Measurements from ENCODE around the gene TMEM259. TPM values are rescaled to one million over a fixed set of nuclear protein-coding genes. Genes with fewer than 3 reads are reported as not detected.

The TMEM259 gene
- total RNA-seq, 1 donor = 49.9 TPM

- DNase-seq (ENCODE audit: low read depth) = no peak
- no peak for TF ChIP-seq CTCF (IDR thresholded peaks at IDR 0.05; ENCODE audit: insufficient read depth, low read length)
These were observed 21.6 kb downstream of the TMEM259 start for GRCh38 chr19:999379-999719.

GRCh38 chr19:998064-998463, 22.9 kb downstream of the TMEM259 start:
- H3K4me3 ChIP-seq (ENCODE audit: low read depth, low read length) = no peak overlapping the region
- no peak for DNase-seq (ENCODE audit: low read depth)
- TF ChIP-seq CTCF (IDR thresholded peaks at IDR 0.05; ENCODE audit: insufficient read depth, low read length) = no peak

More at GRCh38 chr19:999379-999719, 21.6 kb downstream of the TMEM259 start:
- no peak overlapping the region for H3K4me3 ChIP-seq (ENCODE audit: low read depth, low read length)

- DNase-seq (ENCODE audit: low read depth) = peak; percentile 50
- peak overlapping the region; percentile 13 for H3K4me3 ChIP-seq (ENCODE audit: low read depth, low read length)
- no peak for TF ChIP-seq CTCF (IDR thresholded peaks at IDR 0.05; ENCODE audit: insufficient read depth, low read length)
These were observed 24.7 kb downstream of the TMEM259 start for GRCh38 chr19:996051-996838.

GRCh38 chr19:995051-995827, 25.7 kb downstream of the TMEM259 start:
- no peak for DNase-seq (ENCODE audit: low read depth)
- no peak for TF ChIP-seq CTCF (IDR thresholded peaks at IDR 0.05; ENCODE audit: insufficient read depth, low read length)
- H3K4me3 ChIP-seq (ENCODE audit: low read depth, low read length) = no peak overlapping the region

- TF ChIP-seq CTCF (IDR thresholded peaks at IDR 0.05; ENCODE audit: insufficient read depth, low read length) = no peak
- DNase-seq (ENCODE audit: low read depth) = no peak
- no peak overlapping the region for H3K4me3 ChIP-seq (ENCODE audit: low read depth, low read length)
These were observed 26.4 kb downstream of the TMEM259 start for GRCh38 chr19:994516-994915.

GRCh38 chr19:993831-994393, 27.0 kb downstream of the TMEM259 start:
- DNase-seq (ENCODE audit: low read depth) = no peak
- no peak for TF ChIP-seq CTCF (IDR thresholded peaks at IDR 0.05; ENCODE audit: insufficient read depth, low read length)
- no peak overlapping the region for H3K4me3 ChIP-seq (ENCODE audit: low read depth, low read length)

Measured in fibroblast of the aortic adventitia (primary cell).